ENCODE results near the gene CRYGA. TPM values are rescaled to one million over a fixed set of nuclear protein-coding genes. Genes with fewer than 3 reads are reported as not detected.
"Not testable (repeated sequence)": the region's sequence is repeated elsewhere in the genome, so short reads cannot be mapped to it uniquely, and the experiment has no call there.

Gene CRYGA
- total RNA-seq, 2 experiments from 2014 or later = not detected

GRCh38 chr2:208134928-208135586, 28.3 kb downstream of the CRYGA start:
- peak; percentile 62 for DNase-seq
- Mint-ChIP-seq H3K9me3 (ENCODE audit: insufficient read depth) (no peaks in the 10 kb centered on the region), H3K36me3 (ENCODE audit: low read depth) (no peaks in the 10 kb centered on the region), H3K27me3 (ENCODE audit: low read depth) (peaks cover 8% of the 10 kb centered on the region), H3K4me1 (ENCODE audit: low read depth) (peaks cover 15% of the 10 kb centered on the region), H3K27ac (peak overlapping the region; percentile 73), H3K4me3 (peak overlapping the region; percentile 2)
- ChIA-PET POLR2A (no interaction called here), CTCF (interaction anchor here (1.0 to 1.2 kb wide), 2 partner anchors 10 to 120 kb away, joined by 3 read pairs; partner anchors contain the start of gene IDH1)
- ATAC-seq = peak; percentile 86

GRCh38 chr2:208130712-208131110, 32.7 kb downstream of the CRYGA start:
- DNase-seq (no peak), ATAC-seq (no peak)
- POLR2A ChIA-PET = no interaction called here
- CTCF ChIA-PET = no interaction called here
- peaks cover 24% of the 10 kb centered on the region for H3K27me3 Mint-ChIP-seq (ENCODE audit: low read depth)
- H3K9me3 Mint-ChIP-seq (ENCODE audit: insufficient read depth) = no peaks in the 10 kb centered on the region
- no peak overlapping the region for H3K27ac Mint-ChIP-seq
- H3K4me3 Mint-ChIP-seq = no peak overlapping the region
- H3K36me3 Mint-ChIP-seq (ENCODE audit: low read depth) = no peaks in the 10 kb centered on the region
- H3K4me1 Mint-ChIP-seq (ENCODE audit: low read depth) = peaks cover 14% of the 10 kb centered on the region

DNA sequence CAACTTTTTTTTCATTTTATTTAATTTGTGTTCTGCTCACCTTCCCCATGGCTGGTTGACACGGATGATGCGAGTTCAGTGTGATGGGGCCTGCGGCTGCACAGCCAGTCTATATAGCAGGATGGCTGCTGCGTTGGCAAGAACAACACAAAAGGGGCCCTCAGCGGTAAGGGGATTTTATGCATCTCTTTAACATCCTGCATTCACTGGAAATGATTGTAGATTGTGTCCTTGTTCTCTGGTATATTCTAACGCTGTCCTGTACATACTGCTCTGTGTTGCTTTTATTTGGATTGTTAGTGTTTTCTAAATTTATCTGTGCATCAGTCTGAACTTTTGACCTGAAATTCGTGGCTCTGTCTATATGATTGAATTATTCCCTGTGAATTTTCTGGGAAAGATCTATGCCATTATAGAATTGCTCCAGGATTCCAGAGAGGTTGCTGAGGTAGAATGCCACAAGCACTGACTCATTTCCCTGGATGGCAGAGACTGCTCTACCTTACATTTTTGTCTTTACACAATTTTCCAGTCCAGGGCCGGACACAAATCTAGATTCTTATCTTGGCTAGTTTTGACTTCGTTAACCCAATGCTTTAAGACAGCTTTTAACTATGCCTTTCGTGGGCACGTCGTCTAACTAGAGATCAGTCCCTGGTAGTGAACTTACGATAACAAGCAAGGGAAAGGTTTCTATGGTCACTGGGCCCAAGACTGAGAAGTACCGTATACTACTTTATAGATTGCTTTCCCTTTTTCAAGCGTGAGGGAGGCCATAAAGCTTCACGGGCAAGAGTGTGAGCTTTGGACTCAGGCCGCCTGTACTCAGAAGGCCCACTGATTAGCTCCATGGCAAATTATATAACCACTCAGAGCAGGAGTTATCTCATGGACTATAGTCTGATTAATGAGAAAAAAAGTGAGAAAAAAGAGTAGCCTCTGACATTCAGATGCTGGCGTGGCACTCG, 33.4 kb downstream of the CRYGA start, which contains the start of gene CRYGC:
Gene CRYGC, minus strand, starts transcription at position 85 of the 968 bp plus-strand sequence. Its CDS starts 36 bp downstream, at position 49.
- Mint-ChIP-seq H3K36me3 (ENCODE audit: low read depth) (no peaks in the 10 kb centered on the region), H3K4me3 (no peak within 1 kb of the TSS), H3K27ac (no peak within 1 kb of the TSS), H3K4me1 (ENCODE audit: low read depth) (peaks cover 7% of the 10 kb centered on the region), H3K9me3 (ENCODE audit: insufficient read depth) (no peaks in the 10 kb centered on the region), H3K27me3 (ENCODE audit: low read depth) (peaks cover 30% of the 10 kb centered on the region)
- ChIA-PET POLR2A (no interaction called here), CTCF (no interaction called here)
- ATAC-seq = no peak
- DNase-seq = no peak

GRCh38 chr2:208128136-208128535, 35.3 kb downstream of the CRYGA start:
- no peaks in the 10 kb centered on the region for H3K9me3 Mint-ChIP-seq (ENCODE audit: insufficient read depth)
- no peak overlapping the region for H3K4me3 Mint-ChIP-seq
- DNase-seq (no peak), ATAC-seq (no peak)
- H3K36me3 Mint-ChIP-seq (ENCODE audit: low read depth) = no peaks in the 10 kb centered on the region
- H3K27ac Mint-ChIP-seq = no peak overlapping the region
- peaks cover 41% of the 10 kb centered on the region for H3K27me3 Mint-ChIP-seq (ENCODE audit: low read depth)
- ChIA-PET POLR2A (no interaction called here), CTCF (no interaction called here)
- H3K4me1 Mint-ChIP-seq (ENCODE audit: low read depth) = peaks cover 6% of the 10 kb centered on the region

DNA sequence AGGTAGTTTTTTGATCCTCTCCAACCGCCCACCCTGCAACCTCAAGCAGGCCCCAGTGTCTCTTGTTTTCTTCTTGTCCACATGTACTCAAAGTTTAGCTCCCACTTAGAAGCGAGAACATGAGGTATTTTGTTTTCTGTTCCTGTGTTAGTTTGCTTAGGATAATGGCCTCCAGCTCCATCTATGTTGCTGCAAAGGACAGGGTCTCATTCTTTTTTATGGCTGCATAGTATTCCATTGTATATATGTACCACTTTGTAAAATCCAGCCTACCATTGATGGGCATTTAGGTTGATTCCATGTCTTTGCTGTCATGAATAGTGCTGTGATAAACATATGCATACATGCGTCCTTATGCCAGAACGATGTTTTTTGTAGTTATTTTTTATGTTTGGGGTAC, 36.3 kb downstream of the CRYGA start:
- Mint-ChIP-seq H3K36me3 (ENCODE audit: low read depth) (no peaks in the 10 kb centered on the region), H3K4me1 (ENCODE audit: low read depth) (peaks cover 6% of the 10 kb centered on the region), H3K27ac (no peak overlapping the region), H3K4me3 (no peak overlapping the region), H3K9me3 (ENCODE audit: insufficient read depth) (no peaks in the 10 kb centered on the region), H3K27me3 (ENCODE audit: low read depth) (peaks cover 34% of the 10 kb centered on the region)
- POLR2A ChIA-PET = no interaction called here
- CTCF ChIA-PET = no interaction called here
- ATAC-seq = no peak
- no peak for DNase-seq

GRCh38 chr2:208125251-208125650, 38.1 kb downstream of the CRYGA start:
- ChIA-PET POLR2A (interaction anchor here (0.7 kb wide), 1 partner anchor 348 kb away, joined by 3 read pairs; no protein-coding TSS in a partner anchor), CTCF (interaction anchor here (0.9 kb wide), 1 partner anchor 10 kb away, joined by 3 read pairs; no protein-coding TSS in a partner anchor)
- H3K36me3 Mint-ChIP-seq (ENCODE audit: low read depth) = no peaks in the 10 kb centered on the region
- no peaks in the 10 kb centered on the region for H3K9me3 Mint-ChIP-seq (ENCODE audit: insufficient read depth)
- peaks cover 34% of the 10 kb centered on the region for H3K27me3 Mint-ChIP-seq (ENCODE audit: low read depth)
- ATAC-seq (no peak), DNase-seq (no peak)
- no peak overlapping the region for H3K4me3 Mint-ChIP-seq
- H3K4me1 Mint-ChIP-seq (ENCODE audit: low read depth) = peaks cover 6% of the 10 kb centered on the region
- H3K27ac Mint-ChIP-seq = no peak overlapping the region

DNA sequence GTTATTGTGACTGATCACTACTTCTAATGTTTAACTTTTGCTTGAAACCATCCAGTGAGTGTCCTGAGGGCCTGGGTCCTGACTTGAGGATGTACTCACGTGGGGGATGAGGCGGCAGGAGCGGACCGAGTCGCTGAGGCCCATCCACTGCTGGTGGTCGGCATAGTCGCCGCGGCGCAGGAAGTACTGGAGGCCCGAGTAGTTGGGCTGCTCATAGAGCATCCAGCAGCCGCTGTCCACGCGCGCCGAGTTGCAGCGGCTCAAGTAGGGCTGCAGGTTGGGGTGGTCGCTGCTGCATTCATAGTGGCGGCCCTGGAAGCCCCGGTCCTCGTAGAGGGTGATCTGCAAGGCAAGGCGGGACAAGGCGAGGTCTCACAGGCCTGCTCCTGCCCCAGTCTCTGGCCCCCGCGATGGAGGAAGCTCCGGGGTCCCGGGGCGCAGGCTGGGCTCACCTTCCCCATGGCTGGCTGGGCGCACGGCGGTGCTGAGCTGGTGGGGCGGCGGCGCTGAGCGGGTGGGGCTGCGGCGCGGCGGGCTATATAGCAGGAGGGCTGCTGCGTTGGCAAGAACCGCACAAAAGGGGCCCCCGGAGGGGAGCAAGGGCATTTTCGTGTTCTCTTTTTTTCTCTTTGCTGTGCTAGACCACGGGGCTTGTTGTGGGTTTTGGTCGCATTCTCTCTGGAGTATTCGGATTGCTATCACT, 39.2 kb downstream of the CRYGA start, which contains the start of gene CRYGD:
Gene CRYGD, minus strand, starts transcription at position 512 of the 703 bp plus-strand sequence. Its CDS starts 51 bp downstream, at position 461.
- H3K36me3 Mint-ChIP-seq (ENCODE audit: low read depth); H3K9me3 Mint-ChIP-seq (ENCODE audit: insufficient read depth); H3K4me1 Mint-ChIP-seq (ENCODE audit: low read depth); DNase-seq; CTCF ChIA-PET; H3K27ac Mint-ChIP-seq: not testable (repeated sequence)
- Mint-ChIP-seq H3K4me3 (peak within 1 kb of the TSS; percentile 24), H3K27me3 (ENCODE audit: low read depth) (peaks cover 31% of the 10 kb centered on the region)
- ATAC-seq = peak; percentile 83
- POLR2A ChIA-PET = interaction anchor here (0.7 kb wide), 1 partner anchor 347 kb away, joined by 3 read pairs; no protein-coding TSS in a partner anchor

DNA sequence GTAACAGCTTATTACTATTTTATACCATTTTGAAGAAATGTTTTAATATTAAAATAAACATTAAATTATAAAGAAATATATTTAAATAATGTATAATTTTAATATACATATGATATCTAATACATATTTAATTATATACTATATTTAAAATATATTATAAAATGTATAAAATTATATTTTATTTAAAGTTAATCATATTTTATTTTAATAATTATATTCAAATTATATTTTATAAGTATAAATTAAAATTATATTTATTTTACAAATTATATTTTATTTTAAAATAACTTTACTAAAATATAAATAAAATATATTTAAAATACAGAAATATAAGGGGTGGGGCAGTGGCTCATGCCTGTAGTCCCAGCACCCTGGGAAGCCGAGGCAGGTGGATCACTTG, 41.1 kb downstream of the CRYGA start:
- peaks cover 6% of the 10 kb centered on the region for H3K4me1 Mint-ChIP-seq (ENCODE audit: low read depth)
- H3K27me3 Mint-ChIP-seq (ENCODE audit: low read depth) = peaks cover 24% of the 10 kb centered on the region
- H3K9me3 Mint-ChIP-seq (ENCODE audit: insufficient read depth) = no peaks in the 10 kb centered on the region
- DNase-seq = no peak
- ChIA-PET CTCF (interaction anchor here (1.0 kb wide), 1 partner anchor 20 kb away, joined by 3 read pairs; no protein-coding TSS in a partner anchor), POLR2A (no interaction called here)
- H3K27ac Mint-ChIP-seq = no peak overlapping the region
- ATAC-seq = no peak
- no peak overlapping the region for H3K4me3 Mint-ChIP-seq
- H3K36me3 Mint-ChIP-seq (ENCODE audit: low read depth) = no peaks in the 10 kb centered on the region

GRCh38 chr2:208118918-208119317, 44.5 kb downstream of the CRYGA start:
- Mint-ChIP-seq H3K4me3 (no peak overlapping the region), H3K9me3 (ENCODE audit: insufficient read depth) (no peaks in the 10 kb centered on the region), H3K27me3 (ENCODE audit: low read depth) (peaks cover 5% of the 10 kb centered on the region), H3K27ac (no peak overlapping the region), H3K4me1 (ENCODE audit: low read depth) (peaks cover 2% of the 10 kb centered on the region), H3K36me3 (ENCODE audit: low read depth) (no peaks in the 10 kb centered on the region)
- no peak for ATAC-seq
- ChIA-PET CTCF (no interaction called here), POLR2A (no interaction called here)
- no peak for DNase-seq

- POLR2A ChIA-PET; DNase-seq; H3K4me3 Mint-ChIP-seq; CTCF ChIA-PET; ATAC-seq; H3K9me3 Mint-ChIP-seq (ENCODE audit: insufficient read depth); H3K36me3 Mint-ChIP-seq (ENCODE audit: low read depth); H3K4me1 Mint-ChIP-seq (ENCODE audit: low read depth); H3K27ac Mint-ChIP-seq; H3K27me3 Mint-ChIP-seq (ENCODE audit: low read depth): not testable (repeated sequence)
Observed at GRCh38 chr2:208117390-208117789, 46.0 kb downstream of the CRYGA start.

DNA sequence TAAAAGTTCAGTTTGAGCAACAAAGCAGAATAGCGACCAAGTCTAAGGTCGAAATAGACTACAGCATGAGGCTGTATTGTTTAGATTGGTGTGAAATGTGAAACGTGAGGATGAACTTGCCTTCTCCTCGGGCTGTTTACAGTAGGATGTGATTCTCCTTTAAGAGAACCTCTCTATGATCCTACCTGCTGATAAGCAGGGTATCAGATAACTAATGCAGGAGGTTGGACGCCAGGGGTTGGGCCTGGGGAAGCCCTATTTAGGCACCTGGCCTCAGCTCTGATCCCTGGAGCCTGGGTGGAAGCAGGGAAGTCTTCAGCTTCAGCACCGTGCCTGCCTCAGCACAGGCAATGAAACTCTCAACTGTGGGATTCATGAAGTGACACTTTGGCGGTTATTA, 50.4 kb downstream of the CRYGA start:
- Mint-ChIP-seq H3K36me3 (ENCODE audit: low read depth) (no peaks in the 10 kb centered on the region), H3K4me3 (no peak overlapping the region), H3K27me3 (ENCODE audit: low read depth) (peaks cover 10% of the 10 kb centered on the region), H3K9me3 (ENCODE audit: insufficient read depth) (no peaks in the 10 kb centered on the region), H3K27ac (no peak overlapping the region), H3K4me1 (ENCODE audit: low read depth) (no peaks in the 10 kb centered on the region)
- DNase-seq = no peak
- CTCF ChIA-PET = no interaction called here
- no peak for ATAC-seq
- POLR2A ChIA-PET = no interaction called here
